GM12878 (cell line): ENCODE data around the gene LRRIQ4. TPM values are rescaled to one million over a fixed set of nuclear protein-coding genes. Genes with fewer than 3 reads are reported as not detected.

ENCODE experiments used
- ASH2L ChIP-seq: fragments of 300-600, 200-600 bp; sonication (generic); IDR thresholded peaks from 2 replicates; pipeline ENCODE4 v1.6.1; 2017; ENCODE audit warnings: low read depth, mild to moderate bottlenecking, borderline replicate concordance
- BHLHE40 ChIP-seq, 2 experiments: fragments of 450-650 bp in 1 of 2; IDR thresholded peaks; 2 replicates each; pipeline ENCODE4 v1.6.1; 2011 to 2017; ENCODE audit warnings: low read depth in 2 of 2, borderline replicate concordance in 1 of 2, improper control_type of control experiment in 1 of 2, low read length in 1 of 2, mild to moderate bottlenecking in 1 of 2
- CEBPB ChIP-seq, 2 experiments: fragments of 150-350 bp in 1 of 2; IDR thresholded peaks; 2 replicates each; pipeline ENCODE4 v1.6.1; 2012 to 2014; ENCODE audit warnings: low read depth in 2 of 2, low read length in 2 of 2, borderline replicate concordance in 1 of 2, inconsistent platforms in 1 of 2
- HCFC1 ChIP-seq: fragments of 150-350 bp; IDR thresholded peaks from 2 replicates; pipeline ENCODE4 v1.6.1; 2014; ENCODE audit warnings: low read length
- HSF1 ChIP-seq: fragments of 150-350 bp; IDR thresholded peaks from 2 replicates; pipeline ENCODE4 v1.6.1; 2014; ENCODE audit warnings: mild to moderate bottlenecking, low read depth, low read length
- IKZF1 ChIP-seq: fragments of 450-650 bp; conservative IDR thresholded peaks from 2 replicates; pipeline ENCODE4 v1.6.1; 2017; ENCODE audit warnings: antibody characterized with exemption, mild to moderate bottlenecking
- MEF2A ChIP-seq: IDR thresholded peaks from 2 replicates; pipeline ENCODE4 v1.6.1; 2011; ENCODE audit warnings: low read depth, mild to moderate bottlenecking, low read length, moderate library complexity; ENCODE audit not compliant: insufficient read depth
- NFIC ChIP-seq: IDR thresholded peaks from 2 replicates; pipeline ENCODE4 v1.6.1; 2012; ENCODE audit warnings: low read depth, mild to moderate bottlenecking, inconsistent platforms, low read length, moderate library complexity
- NR2C2 ChIP-seq: IDR thresholded peaks from 2 replicates; pipeline ENCODE4 v1.6.1; 2011; ENCODE audit warnings: borderline replicate concordance, low read depth; ENCODE audit not compliant: control insufficient read depth, insufficient read length
- PML ChIP-seq: IDR thresholded peaks from 2 replicates; pipeline ENCODE4 v1.6.1; 2012; ENCODE audit warnings: low read length, inconsistent platforms
- POLR2AphosphoS2 ChIP-seq: IDR thresholded peaks from 2 replicates; pipeline ENCODE4 v1.6.1; 2011; ENCODE audit warnings: low read depth, mild to moderate bottlenecking, low read length, improper control_type of control experiment, moderate library complexity
- SMARCA5 ChIP-seq: fragments of 450-650 bp; IDR thresholded peaks from 2 replicates; pipeline ENCODE4 v1.6.1; 2017; ENCODE audit warnings: mild to moderate bottlenecking
- STAT1 ChIP-seq: fragments of 450-650 bp; conservative IDR thresholded peaks from 2 replicates; pipeline ENCODE4 v1.6.1; 2014; ENCODE audit warnings: antibody characterized with exemption, mild to moderate bottlenecking
- YY1 ChIP-seq: IDR thresholded peaks from 2 replicates; pipeline ENCODE4 v1.6.1; 2011; ENCODE audit warnings: low read depth, mild to moderate bottlenecking, low read length
- ZBED1 ChIP-seq: IDR thresholded peaks from 2 replicates; pipeline ENCODE4 v1.6.1; 2016; ENCODE audit warnings: borderline replicate concordance
- ZBTB33 ChIP-seq: fragments of 450-650 bp; IDR thresholded peaks from 2 replicates; pipeline ENCODE4 v1.6.1; 2017; ENCODE audit warnings: mild to moderate bottlenecking
- polyA plus RNA-seq, 11 experiments: library from polyadenylated mRNA; depleted of rRNA in 4 of 11; unstranded in 6 of 11; stranded (reverse) in 5 of 11; fragments of >200 nt; fragmentation: Nextera tagmentation in 4 of 11; fragmentation: Illumina TruSeq in 1 of 11; extraction: Ambion mirVana in 4 of 11; extraction: Trizol in 1 of 11; gene quantifications; 1 replicate in 1 of 11; 2 replicates in 10 of 11; pipeline versions ENCODE4 v1.2.1 to v1.2.3, GENCODE V29; 2011 to 2016; ENCODE audit warnings: inconsistent platforms in 2 of 11, missing spikeins in 2 of 11, low read depth in 1 of 11
- total RNA-seq, 4 experiments: library from RNA; depleted of rRNA in 3 of 4; stranded (reverse); fragments of >200 nt in 3 of 4; fragmentation: Illumina TruSeq in 1 of 4; extraction: Trizol in 1 of 4; gene quantifications; 2 replicates each; pipeline versions ENCODE4 v1.2.1 to v1.2.3, GENCODE V29; 2013 to 2021
- TF ChIP-seq, protein P1 (sequence below): fragments of 450-650 bp; IDR thresholded peaks from 2 replicates; pipeline ENCODE4 v1.6.1; 2018; ENCODE audit warnings: mild to moderate bottlenecking, low read depth, moderate library complexity; ENCODE audit not compliant: partially characterized antibody

Gene LRRIQ4
- total and polyA plus RNA-seq, 10 of the 15 experiments (the other 5 are each of a cell fraction or from before 2014, with no cell fraction given) = 0.06 to 0.21 (median 0.14) TPM; not detected in 3

DNA sequence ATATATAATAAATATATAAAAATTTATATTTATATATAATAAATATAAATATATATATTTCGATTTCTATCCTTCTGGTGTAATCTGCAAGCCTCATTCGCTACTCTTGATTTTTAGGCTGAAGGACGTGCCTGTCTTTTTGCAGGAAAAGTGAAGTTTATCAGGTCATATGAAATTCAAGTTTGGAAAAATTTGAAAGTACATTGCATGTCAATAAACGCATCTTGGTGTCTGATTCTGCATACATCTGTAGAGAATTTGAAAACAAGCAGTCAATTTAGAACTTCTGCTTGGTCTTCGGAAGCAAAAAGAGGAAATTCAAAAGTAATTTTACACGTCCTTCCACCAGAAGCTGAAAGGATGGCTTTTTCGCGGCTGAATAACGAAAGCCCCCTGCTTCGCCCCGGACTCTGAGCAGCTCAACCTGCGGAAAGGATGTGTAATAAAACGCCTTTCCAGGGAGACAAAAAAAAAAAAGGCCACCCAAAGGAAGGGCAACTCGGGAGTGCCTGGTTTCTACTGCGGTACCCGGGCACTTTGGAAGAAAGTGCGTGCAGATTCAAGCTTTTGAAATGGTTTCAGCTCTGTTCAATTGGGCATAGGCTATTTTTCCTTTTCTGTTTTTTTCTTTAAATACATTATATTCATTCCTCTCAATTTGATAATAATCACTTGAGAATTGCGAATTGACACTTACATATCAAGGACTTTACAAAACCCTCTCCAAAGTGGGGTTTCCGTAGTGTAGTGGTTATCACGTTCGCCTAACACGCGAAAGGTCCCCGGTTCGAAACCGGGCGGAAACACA lies 41.0 kb upstream of the LRRIQ4 start (continued):
- TF ChIP-seq ASH2L = 0 out of 2 replicates have a peak, but pooled peaks have one; percentile 13
- TF ChIP-seq SMARCA5 = peak; percentile 71
- TF ChIP-seq IKZF1 = peak; percentile 37; the same call in 1 of the 2 replicates
- TF ChIP-seq ZBTB33 = no peak
- no peak for TF ChIP-seq HCFC1
- TF ChIP-seq STAT1 = 0 out of 2 replicates have a peak, but pooled peaks have one; percentile 70
- peak; percentile 85 for TF ChIP-seq NFIC
- peak; percentile 75; the same call in 1 of the 2 replicates for TF ChIP-seq HSF1
- 0 out of 4 replicates have a peak, but pooled peaks of 1 of the 2 experiments have one; percentile 58 for TF ChIP-seq CEBPB (IDR thresholded peaks at IDR 0.05; ENCODE audit: borderline replicate concordance in 1 of 2, low read depth in 2 of 2, low read length in 2 of 2)
- peak; percentile 49; the same call in 1 of the 2 replicates for TF ChIP-seq ZBED1
- TF ChIP-seq, protein P1, sequence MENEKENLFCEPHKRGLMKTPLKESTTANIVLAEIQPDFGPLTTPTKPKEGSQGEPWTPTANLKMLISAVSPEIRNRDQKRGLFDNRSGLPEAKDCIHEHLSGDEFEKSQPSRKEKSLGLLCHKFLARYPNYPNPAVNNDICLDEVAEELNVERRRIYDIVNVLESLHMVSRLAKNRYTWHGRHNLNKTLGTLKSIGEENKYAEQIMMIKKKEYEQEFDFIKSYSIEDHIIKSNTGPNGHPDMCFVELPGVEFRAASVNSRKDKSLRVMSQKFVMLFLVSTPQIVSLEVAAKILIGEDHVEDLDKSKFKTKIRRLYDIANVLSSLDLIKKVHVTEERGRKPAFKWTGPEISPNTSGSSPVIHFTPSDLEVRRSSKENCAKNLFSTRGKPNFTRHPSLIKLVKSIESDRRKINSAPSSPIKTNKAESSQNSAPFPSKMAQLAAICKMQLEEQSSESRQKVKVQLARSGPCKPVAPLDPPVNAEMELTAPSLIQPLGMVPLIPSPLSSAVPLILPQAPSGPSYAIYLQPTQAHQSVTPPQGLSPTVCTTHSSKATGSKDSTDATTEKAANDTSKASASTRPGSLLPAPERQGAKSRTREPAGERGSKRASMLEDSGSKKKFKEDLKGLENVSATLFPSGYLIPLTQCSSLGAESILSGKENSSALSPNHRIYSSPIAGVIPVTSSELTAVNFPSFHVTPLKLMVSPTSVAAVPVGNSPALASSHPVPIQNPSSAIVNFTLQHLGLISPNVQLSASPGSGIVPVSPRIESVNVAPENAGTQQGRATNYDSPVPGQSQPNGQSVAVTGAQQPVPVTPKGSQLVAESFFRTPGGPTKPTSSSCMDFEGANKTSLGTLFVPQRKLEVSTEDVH = peak; percentile 44
- TF ChIP-seq MEF2A = no peak
- peak; percentile 52; the same call in 1 of the 2 replicates for TF ChIP-seq YY1
- peak; percentile 59; the same call in 1 of the 2 replicates for TF ChIP-seq PML
- TF ChIP-seq POLR2AphosphoS2 = no peak
- peak; percentile 11 to 20; a peak in 1 of 4 replicates for TF ChIP-seq BHLHE40 (IDR thresholded peaks at IDR 0.05; ENCODE audit: borderline replicate concordance in 1 of 2, low read depth in 2 of 2, low read length in 1 of 2)
- no peak for TF ChIP-seq NR2C2
